Esophagus muscularis mucosa (tissue), 4 donors: ENCODE results near the gene CLGN. TPM values are rescaled to one million over a fixed set of nuclear protein-coding genes. Genes with fewer than 3 reads are reported as not detected.

Experiments used
- DNase-seq: peaks from one replicate; pipeline ENCODE4 v3.0.0-alpha.2; 2017; ENCODE audit errors: extremely low spot score
- H3K27ac ChIP-seq, 4 donors: fragments of 200-600 bp; sonication (generic); replicated peaks in 1 of 4; 1 replicate in 3 of 4; 2 replicates in 1 of 4; pipeline ENCODE4 v1.5.1; 2016 to 2019; ENCODE audit warnings: mild to moderate bottlenecking in 1 of 4
- H3K27me3 ChIP-seq, 4 donors: fragments of 200-600 bp; sonication (generic); one replicate each; pipeline versions ENCODE4 v1.5.1 to v1.6.0; 2016 to 2019
- H3K36me3 ChIP-seq, 4 donors: fragments of 200-600 bp; sonication (generic); one replicate each; pipeline ENCODE4 v1.5.1; 2016 to 2019
- H3K4me1 ChIP-seq, 4 donors: fragments of 200-600 bp; sonication (generic); one replicate each; pipeline ENCODE4 v1.5.1; 2016 to 2019
- H3K4me3 ChIP-seq, 4 donors: fragments of 200-600 bp; sonication (generic); 1 replicate in 2 of 4; 2 replicates in 2 of 4; pipeline ENCODE4 v1.5.1; 2016 to 2019; ENCODE audit warnings: mild to moderate bottlenecking in 4 of 4, moderate library complexity in 1 of 4
- H3K9me3 ChIP-seq, 4 donors: fragments of 200-600 bp; sonication (generic); 1 replicate in 3 of 4; 2 replicates in 1 of 4; pipeline ENCODE4 v1.5.1; 2016 to 2019
- EP300 ChIP-seq: sonication (generic); formaldehyde crosslinking; IDR thresholded peaks from one replicate; pipeline ENCODE4 v1.6.1; 2017; ENCODE audit warnings: antibody characterized with exemption
- POLR2A ChIP-seq: fragments of 450-650 bp; IDR thresholded peaks from one replicate; pipeline ENCODE4 v1.6.1; 2017; ENCODE audit warnings: antibody characterized with exemption, moderate library complexity, mild to moderate bottlenecking, low read depth
- POLR2AphosphoS5 ChIP-seq, 2 donors: sonication (generic); formaldehyde crosslinking; IDR thresholded peaks; one replicate each; pipeline ENCODE4 v1.6.1; 2017; ENCODE audit warnings: antibody characterized with exemption in 2 of 2
- WGBS: methylation state at CpG from one replicate; pipeline ENCODE4 v1.1.5; 2018; 5-methylcytosine and 5-hydroxymethylcytosine counted together
- intact Hi-C: fragments of 100-400 bp; cut with DNase I; formaldehyde crosslinking; loops from one replicate; pipeline ENCODE4 v1.15.1; 2023
- total RNA-seq, 4 donors: library from RNA; depleted of rRNA; stranded (reverse); fragments of >200 nt; gene quantifications; one replicate each; pipeline versions ENCODE4 v1.1.0 to v1.2.1, GENCODE V29; 2016
- TF ChIP-seq, protein P1 (sequence below), 3 experiments: fragments of 200-600 bp in 2 of 3; fragments of 450-650 bp in 1 of 3; sonication (generic) in 2 of 3; IDR thresholded peaks; one replicate each; pipeline ENCODE4 v1.5.1; 2017 to 2019; ENCODE audit warnings: antibody characterized with exemption in 3 of 3, mild to moderate bottlenecking in 2 of 3, moderate library complexity in 1 of 3

Gene CLGN
- total RNA-seq, 4 donors from 2014 or later = 1.8 to 2.8 (median 2.2) TPM

- no peak overlapping the region for H3K4me3 ChIP-seq
- intact Hi-C loops = no loop called here
- no peak for DNase-seq
- WGBS = 78% methylated on average over 3 of the region's 3 CpGs
- no peaks in the 10 kb centered on the region for H3K9me3 ChIP-seq
- H3K36me3 ChIP-seq = no peaks in the 10 kb centered on the region
- H3K27me3 ChIP-seq = no peaks in the 10 kb centered on the region
- H3K4me1 ChIP-seq = peaks cover 0 to 7% (median 5%) of the 10 kb centered on the region in 4 donors
- no peak overlapping the region for H3K27ac ChIP-seq
- TF ChIP-seq EP300 (no peak), POLR2AphosphoS5 (IDR thresholded peaks at IDR 0.05) (no peak), POLR2A (no peak)
- TF ChIP-seq, protein P1, sequence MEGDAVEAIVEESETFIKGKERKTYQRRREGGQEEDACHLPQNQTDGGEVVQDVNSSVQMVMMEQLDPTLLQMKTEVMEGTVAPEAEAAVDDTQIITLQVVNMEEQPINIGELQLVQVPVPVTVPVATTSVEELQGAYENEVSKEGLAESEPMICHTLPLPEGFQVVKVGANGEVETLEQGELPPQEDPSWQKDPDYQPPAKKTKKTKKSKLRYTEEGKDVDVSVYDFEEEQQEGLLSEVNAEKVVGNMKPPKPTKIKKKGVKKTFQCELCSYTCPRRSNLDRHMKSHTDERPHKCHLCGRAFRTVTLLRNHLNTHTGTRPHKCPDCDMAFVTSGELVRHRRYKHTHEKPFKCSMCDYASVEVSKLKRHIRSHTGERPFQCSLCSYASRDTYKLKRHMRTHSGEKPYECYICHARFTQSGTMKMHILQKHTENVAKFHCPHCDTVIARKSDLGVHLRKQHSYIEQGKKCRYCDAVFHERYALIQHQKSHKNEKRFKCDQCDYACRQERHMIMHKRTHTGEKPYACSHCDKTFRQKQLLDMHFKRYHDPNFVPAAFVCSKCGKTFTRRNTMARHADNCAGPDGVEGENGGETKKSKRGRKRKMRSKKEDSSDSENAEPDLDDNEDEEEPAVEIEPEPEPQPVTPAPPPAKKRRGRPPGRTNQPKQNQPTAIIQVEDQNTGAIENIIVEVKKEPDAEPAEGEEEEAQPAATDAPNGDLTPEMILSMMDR (IDR thresholded peaks at IDR 0.05) = no peak
These were observed 58.8 kb downstream of the CLGN start for GRCh38 chr4:140368686-140369085.

- H3K9me3 ChIP-seq = no peaks in the 10 kb centered on the region
- no peaks in the 10 kb centered on the region for H3K27me3 ChIP-seq
- TF ChIP-seq POLR2A (no peak), POLR2AphosphoS5 (IDR thresholded peaks at IDR 0.05) (no peak), EP300 (no peak)
- TF ChIP-seq, protein P1 (IDR thresholded peaks at IDR 0.05) = no peak
- H3K4me1 ChIP-seq = peaks cover 0 to 6% (median 5%) of the 10 kb centered on the region in 4 donors
- H3K4me3 ChIP-seq = no peak overlapping the region
- DNase-seq = no peak
- intact Hi-C loops = no loop called here
- H3K27ac ChIP-seq = no peak overlapping the region
- 69% methylated on average over 2 of the region's 2 CpGs for WGBS
- H3K36me3 ChIP-seq = no peaks in the 10 kb centered on the region
These were observed 59.7 kb downstream of the CLGN start for GRCh38 chr4:140367738-140368137.

GRCh38 chr4:140363558-140363957 is 63.9 kb downstream of the CLGN start:
- Histone ChIP-seq H3K27ac (no peak overlapping the region), H3K36me3 (no peaks in the 10 kb centered on the region), H3K27me3 (no peaks in the 10 kb centered on the region), H3K4me1 (no peaks in the 10 kb centered on the region), H3K9me3 (no peaks in the 10 kb centered on the region), H3K4me3 (no peak overlapping the region)
- TF ChIP-seq POLR2A (no peak), POLR2AphosphoS5 (IDR thresholded peaks at IDR 0.05) (no peak), EP300 (no peak)
- TF ChIP-seq, protein P1 (IDR thresholded peaks at IDR 0.05) = no peak
- intact Hi-C loops = loop anchor here (5.0 kb wide), 1 partner anchor 489 kb away; no protein-coding TSS in a partner anchor
- no peak for DNase-seq

DNA sequence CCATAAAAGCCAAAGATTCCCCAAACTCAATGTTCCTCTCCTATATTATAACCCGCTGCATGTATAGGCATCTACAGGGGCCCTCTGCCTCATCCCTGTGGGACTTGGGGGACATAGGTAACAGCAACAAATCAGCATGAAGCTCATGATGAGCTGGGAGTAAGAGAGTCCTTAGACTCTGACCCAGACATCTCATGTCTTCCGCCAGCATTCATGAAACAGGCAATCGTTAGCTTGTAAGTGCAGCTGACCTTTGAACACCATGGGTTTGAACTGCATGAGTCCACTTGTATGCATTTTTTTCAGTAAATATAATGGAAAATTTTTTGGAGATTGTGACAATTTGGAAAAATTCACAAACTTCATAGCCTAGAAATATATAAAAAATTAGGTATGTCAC is 64.4 kb downstream of the CLGN start:
- Histone ChIP-seq H3K4me3 (no peak overlapping the region), H3K4me1 (no peaks in the 10 kb centered on the region), H3K27me3 (no peaks in the 10 kb centered on the region), H3K9me3 (no peaks in the 10 kb centered on the region), H3K36me3 (no peaks in the 10 kb centered on the region), H3K27ac (no peak overlapping the region)
- TF ChIP-seq, protein P1 (IDR thresholded peaks at IDR 0.05) = no peak
- TF ChIP-seq POLR2A (no peak), EP300 (no peak), POLR2AphosphoS5 (IDR thresholded peaks at IDR 0.05) (no peak)
- intact Hi-C loops = loop anchor here (5.0 kb wide), 1 partner anchor 489 kb away; no protein-coding TSS in a partner anchor
- DNase-seq = no peak
- 90% methylated on average over 3 of the region's 3 CpGs for WGBS

DNA sequence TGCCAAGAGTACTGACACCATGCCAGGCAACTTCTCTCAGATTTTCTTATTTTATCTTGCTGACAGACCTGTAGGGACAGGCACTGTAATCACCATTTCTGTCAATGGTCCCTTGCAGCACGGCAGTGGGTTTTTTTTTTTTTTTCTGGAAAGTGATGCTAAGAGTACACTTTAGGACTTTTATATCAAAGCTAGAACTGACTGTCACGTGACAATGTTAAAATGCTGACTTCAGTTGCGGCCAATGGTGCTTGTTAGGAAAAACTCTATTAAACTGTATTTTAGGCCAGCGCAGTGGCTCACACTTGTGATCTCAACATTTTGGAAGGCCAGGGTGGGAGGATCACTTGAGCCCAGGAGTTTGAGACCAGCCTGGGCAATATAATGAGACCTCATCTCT is 66.3 kb downstream of the CLGN start:
- DNase-seq = no peak
- Histone ChIP-seq H3K27ac (no peak overlapping the region), H3K36me3 (no peaks in the 10 kb centered on the region), H3K9me3 (no peaks in the 10 kb centered on the region), H3K4me1 (no peaks in the 10 kb centered on the region), H3K4me3 (no peak overlapping the region), H3K27me3 (no peaks in the 10 kb centered on the region)
- WGBS = 93% methylated on average over 4 of the region's 4 CpGs
- TF ChIP-seq EP300 (no peak), POLR2AphosphoS5 (IDR thresholded peaks at IDR 0.05) (no peak), POLR2A (no peak)
- TF ChIP-seq, protein P1 (IDR thresholded peaks at IDR 0.05) = no peak
- intact Hi-C loops = loop anchor here (5.0 kb wide), 1 partner anchor 491 kb away; no protein-coding TSS in a partner anchor
